ENCODE results near the gene CACNG6.

- TF ChIP-seq CAMTA2 (CRISPR knock-in tag; IDR thresholded peaks at IDR 0.05; ENCODE audit: borderline replicate concordance) (no peak), RAD51 (IDR thresholded peaks at IDR 0.05; ENCODE audit: borderline replicate concordance) (no peak), CTCF (CRISPR knock-in tag; IDR thresholded peaks at IDR 0.05) (no peak), IRF9 (CRISPR knock-in tag; IDR thresholded peaks at IDR 0.05; ENCODE audit: borderline replicate concordance) (no peak), AKNA (CRISPR knock-in tag; IDR thresholded peaks at IDR 0.05; ENCODE audit: borderline replicate concordance) (no peak), ZNF232 (CRISPR knock-in tag; IDR thresholded peaks at IDR 0.05; ENCODE audit: borderline replicate concordance) (no peak), YEATS4 (CRISPR knock-in tag; IDR thresholded peaks at IDR 0.05; ENCODE audit: borderline replicate concordance) (no peak), CBX5 (CRISPR knock-in tag; IDR thresholded peaks at IDR 0.05; ENCODE audit: borderline replicate concordance) (no peak), CHD2 (IDR thresholded peaks at IDR 0.05; ENCODE audit: low read depth, low read length) (no peak), PBX3 (CRISPR knock-in tag; IDR thresholded peaks at IDR 0.05; ENCODE audit: borderline replicate concordance) (no peak), HMGXB4 (CRISPR knock-in tag; IDR thresholded peaks at IDR 0.05; ENCODE audit: borderline replicate concordance in 1 of 2, low read depth in 1 of 2) (no peak), SRSF4 (IDR thresholded peaks at IDR 0.05; ENCODE audit: low read depth, low read length, poor library complexity, severe bottlenecking) (no peak), GZF1 (CRISPR knock-in tag; IDR thresholded peaks at IDR 0.05) (no peak), ZBTB21 (CRISPR knock-in tag; IDR thresholded peaks at IDR 0.05) (no peak)
Measured at GRCh38 chr19:53977429-53977990, 13.9 kb upstream of the CACNG6 start.

All from HepG2 (cell line).